Trophoblast cell (in vitro differentiated cells and primary cell): ENCODE data around the gene TUG1.
A peak's percentile ranks its signal among the peaks of the same experiment; 100 is the strongest.

Experiments
- DNase-seq, 2 donors: peaks; one replicate each; pipeline ENCODE4 v3.0.0-alpha.2; 2016
- H2AFZ ChIP-seq: 2 replicates; pipeline ENCODE4 v1.6.1; 2013; ENCODE audit warnings: low read length, moderate library complexity, mild to moderate bottlenecking; ENCODE audit not compliant: insufficient read depth, poor library complexity
- H2AK5ac ChIP-seq: 2 replicates; pipeline ENCODE4 v1.6.1; 2013; ENCODE audit warnings: mild to moderate bottlenecking, low read length
- H2BK120ac ChIP-seq: 2 replicates; pipeline ENCODE4 v1.6.1; 2013; ENCODE audit warnings: low read length, mild to moderate bottlenecking, moderate library complexity; ENCODE audit not compliant: insufficient read depth, poor library complexity
- H2BK12ac ChIP-seq: 2 replicates; pipeline ENCODE4 v1.6.1; 2013; ENCODE audit warnings: mild to moderate bottlenecking, low read length, moderate library complexity
- H2BK5ac ChIP-seq: 2 replicates; pipeline ENCODE4 v1.6.1; 2013; ENCODE audit warnings: low read length, low read depth, moderate library complexity, mild to moderate bottlenecking; ENCODE audit not compliant: poor library complexity
- H3K14ac ChIP-seq: 2 replicates; pipeline ENCODE4 v1.6.1; 2013; ENCODE audit warnings: mild to moderate bottlenecking, low read length
- H3K18ac ChIP-seq: 2 replicates; pipeline ENCODE4 v1.6.1; 2013; ENCODE audit warnings: mild to moderate bottlenecking, low read length
- H3K23ac ChIP-seq: 2 replicates; pipeline ENCODE4 v1.6.1; 2013; ENCODE audit warnings: low read length
- H3K27ac ChIP-seq: 2 replicates; pipeline ENCODE4 v1.5.1; 2013; ENCODE audit warnings: low read depth, mild to moderate bottlenecking, inconsistent platforms, low read length, moderate library complexity
- H3K27me3 ChIP-seq: 2 replicates; pipeline ENCODE4 v1.6.1; 2013; ENCODE audit warnings: inconsistent platforms, mild to moderate bottlenecking, low read length, moderate library complexity; ENCODE audit not compliant: insufficient read depth
- H3K36me3 ChIP-seq, 2 experiments: 1 replicate in 1 of 2; 2 replicates in 1 of 2; pipeline ENCODE4 v1.6.1; 2013; ENCODE audit warnings: low read length in 2 of 2, mild to moderate bottlenecking in 2 of 2, moderate library complexity in 1 of 2; ENCODE audit not compliant: insufficient read depth in 2 of 2, control insufficient read depth in 1 of 2
- H3K4ac ChIP-seq: 2 replicates; pipeline ENCODE4 v1.6.1; 2013; ENCODE audit warnings: low read depth, mild to moderate bottlenecking, low read length, moderate library complexity
- H3K4me1 ChIP-seq, 2 experiments: 1 replicate in 1 of 2; 2 replicates in 1 of 2; pipeline ENCODE4 v1.6.1; 2013; ENCODE audit warnings: low read length in 2 of 2, mild to moderate bottlenecking in 2 of 2, moderate library complexity in 1 of 2; ENCODE audit not compliant: insufficient read depth in 2 of 2, control insufficient read depth in 1 of 2
- H3K4me2 ChIP-seq: 2 replicates; pipeline ENCODE4 v1.6.1; 2013; ENCODE audit warnings: inconsistent platforms, mild to moderate bottlenecking, low read length, moderate library complexity
- H3K4me3 ChIP-seq: 2 replicates; pipeline ENCODE4 v1.5.1; 2013; ENCODE audit warnings: mild to moderate bottlenecking, low read depth, low read length, inconsistent platforms
- H3K79me1 ChIP-seq: one replicate; pipeline ENCODE4 v1.6.1; 2013; ENCODE audit warnings: low read length
- H3K79me2 ChIP-seq: 2 replicates; pipeline ENCODE4 v1.6.1; 2013; ENCODE audit warnings: low read length, mild to moderate bottlenecking; ENCODE audit not compliant: control insufficient read depth, insufficient read depth, poor library complexity
- H3K9ac ChIP-seq: 2 replicates; pipeline ENCODE4 v1.6.1; 2013; ENCODE audit warnings: mild to moderate bottlenecking, low read length
- H3K9me3 ChIP-seq: 2 replicates; pipeline ENCODE4 v1.6.1; 2013; ENCODE audit warnings: low read depth, mild to moderate bottlenecking, control low read depth, inconsistent platforms, low read length; ENCODE audit not compliant: insufficient read depth
- H4K12ac ChIP-seq: 2 replicates; pipeline ENCODE4 v1.6.1; 2013; ENCODE audit warnings: low read depth, mild to moderate bottlenecking, low read length, moderate library complexity
- H4K8ac ChIP-seq: 2 replicates; pipeline ENCODE4 v1.6.1; 2013; ENCODE audit warnings: low read depth, mild to moderate bottlenecking, low read length, moderate library complexity
- H4K91ac ChIP-seq: one replicate; pipeline ENCODE4 v1.6.1; 2013; ENCODE audit warnings: low read depth, mild to moderate bottlenecking, low read length, moderate library complexity
- WGBS: extraction: QIAGEN DNeasy Blood & Tissue Kit; methylation state at CpG from one replicate; pipeline ENCODE4 v1.1.7; 2013; ENCODE audit warnings: missing lambda C conversion rate; ENCODE audit not compliant: insufficient read length, insufficient coverage; ENCODE audit errors: extremely low coverage; 5-methylcytosine and 5-hydroxymethylcytosine counted together

TUG1 gene

GRCh38 chr22:30932661-30933060 is 36.4 kb upstream of the TUG1 start:
- Histone ChIP-seq H3K4me2 (no peak overlapping the region), H3K9ac (no peak overlapping the region), H4K91ac (no peak overlapping the region), H4K12ac (no peak overlapping the region), H3K14ac (no peak overlapping the region), H3K79me2 (no peaks in the 10 kb centered on the region), H4K8ac (no peak overlapping the region), H2AFZ (no peak overlapping the region), H3K18ac (no peak overlapping the region), H2BK5ac (no peak overlapping the region), H3K27ac (no peak overlapping the region), H2BK120ac (no peak overlapping the region), H3K4me1 (no peaks in the 10 kb centered on the region), H3K4ac (no peak overlapping the region), H3K27me3 (no peaks in the 10 kb centered on the region), H3K36me3 (peaks cover 73 to 80% of the 10 kb centered on the region in 2 experiments), H3K9me3 (no peaks in the 10 kb centered on the region), H2BK12ac (no peak overlapping the region), H3K23ac (no peak overlapping the region), H2AK5ac (no peak overlapping the region), H3K79me1 (no peaks in the 10 kb centered on the region), H3K4me3 (no peak overlapping the region)
- WGBS = no CpG with 5 or more reads among the region's 16 CpGs
- no peak for DNase-seq

DNA sequence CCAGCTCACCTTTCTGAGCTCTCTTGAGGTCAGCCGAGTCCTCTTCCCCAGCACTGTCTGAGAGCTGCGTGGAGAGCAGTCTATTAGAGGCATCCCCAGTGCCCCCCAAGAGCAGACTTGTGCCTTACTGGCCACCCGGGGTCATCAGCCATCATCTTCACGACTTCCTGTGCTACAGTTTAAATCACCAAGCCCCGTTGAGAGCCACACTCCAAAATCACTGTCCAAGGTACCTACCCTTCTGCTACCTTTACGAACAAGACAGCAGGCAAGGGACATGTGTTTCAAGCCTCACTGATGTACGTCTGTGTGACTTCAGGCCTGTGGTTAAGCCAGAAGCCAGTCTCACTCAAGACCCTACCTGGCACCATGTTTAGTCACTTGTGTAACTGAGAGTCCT is 35.6 kb upstream of the TUG1 start:
- Histone ChIP-seq H3K4me2 (no peak overlapping the region), H2AFZ (no peak overlapping the region), H3K4me1 (no peaks in the 10 kb centered on the region), H3K27me3 (no peaks in the 10 kb centered on the region), H4K8ac (no peak overlapping the region), H3K79me1 (no peaks in the 10 kb centered on the region), H2BK5ac (no peak overlapping the region), H2BK12ac (no peak overlapping the region), H3K36me3 (peaks cover 69 to 76% of the 10 kb centered on the region in 2 experiments), H3K27ac (no peak overlapping the region), H4K12ac (no peak overlapping the region), H2BK120ac (no peak overlapping the region), H3K9ac (no peak overlapping the region), H3K23ac (no peak overlapping the region), H3K9me3 (no peaks in the 10 kb centered on the region), H3K79me2 (no peaks in the 10 kb centered on the region), H3K4me3 (no peak overlapping the region), H2AK5ac (no peak overlapping the region), H4K91ac (no peak overlapping the region), H3K4ac (no peak overlapping the region), H3K14ac (no peak overlapping the region), H3K18ac (no peak overlapping the region)
- WGBS = no CpG with 5 or more reads among the region's 7 CpGs
- no peak for DNase-seq

- H3K4me1 ChIP-seq = no peaks in the 10 kb centered on the region
- H3K9ac ChIP-seq = no peak overlapping the region
- H3K4ac ChIP-seq = no peak overlapping the region
- H2AFZ ChIP-seq = no peak overlapping the region
- H2BK5ac ChIP-seq = no peak overlapping the region
- H3K27me3 ChIP-seq = no peaks in the 10 kb centered on the region
- H4K12ac ChIP-seq = no peak overlapping the region
- no peak for DNase-seq
- H3K27ac ChIP-seq = no peak overlapping the region
- WGBS = no CpG with 5 or more reads among the region's 8 CpGs
- no peak overlapping the region for H4K91ac ChIP-seq
- H2AK5ac ChIP-seq = no peak overlapping the region
- H3K36me3 ChIP-seq = peaks cover 72 to 77% of the 10 kb centered on the region in 2 experiments
- H3K23ac ChIP-seq = no peak overlapping the region
- no peaks in the 10 kb centered on the region for H3K9me3 ChIP-seq
- H3K4me3 ChIP-seq = no peak overlapping the region
- H2BK120ac ChIP-seq = no peak overlapping the region
- H3K4me2 ChIP-seq = no peak overlapping the region
- no peaks in the 10 kb centered on the region for H3K79me1 ChIP-seq
- H3K18ac ChIP-seq = no peak overlapping the region
- H2BK12ac ChIP-seq = no peak overlapping the region
- H3K14ac ChIP-seq = no peak overlapping the region
- H4K8ac ChIP-seq = no peak overlapping the region
- H3K79me2 ChIP-seq = no peaks in the 10 kb centered on the region
These were observed 35.0 kb upstream of the TUG1 start for GRCh38 chr22:30934053-30934452.

DNA sequence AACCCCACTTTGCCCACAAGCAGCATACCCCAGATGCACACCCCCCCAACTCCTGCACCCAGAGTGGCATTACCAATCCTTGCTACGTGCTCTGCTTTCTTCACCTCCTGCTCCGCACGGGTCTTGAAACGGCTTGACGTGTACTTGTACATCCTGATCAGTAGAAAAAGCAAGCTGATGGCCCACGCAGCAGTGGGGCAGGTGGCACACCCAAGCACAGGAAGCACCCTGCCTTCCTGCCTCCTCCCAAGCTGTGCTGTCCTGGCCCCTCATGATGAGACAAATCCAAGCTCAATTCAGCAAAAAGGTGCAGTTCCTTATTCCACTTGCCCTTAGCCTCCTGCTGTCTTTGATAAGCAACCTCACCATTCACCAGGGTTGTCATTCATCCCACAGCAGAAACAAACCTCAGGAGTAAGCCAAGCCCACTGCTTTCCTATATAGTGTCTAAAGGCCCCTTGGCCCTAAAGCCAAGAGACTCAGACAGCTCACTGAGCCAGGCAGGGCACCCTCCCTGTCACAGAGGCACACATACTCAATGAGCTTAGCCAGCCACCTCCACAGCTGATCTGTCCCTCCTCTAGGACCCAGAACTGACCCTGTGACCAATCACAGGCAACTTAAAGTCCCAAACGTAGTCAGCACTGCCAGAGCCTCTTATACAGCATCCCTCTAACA is 28.2 kb upstream of the TUG1 start:
- DNase-seq = no peak
- H2BK5ac ChIP-seq = no peak overlapping the region
- no peak overlapping the region for H2AK5ac ChIP-seq
- H2BK12ac ChIP-seq = no peak overlapping the region
- no peak overlapping the region for H3K4ac ChIP-seq
- no peaks in the 10 kb centered on the region for H3K4me1 ChIP-seq
- no peak overlapping the region for H3K23ac ChIP-seq
- no peak overlapping the region for H3K18ac ChIP-seq
- H3K36me3 ChIP-seq = peaks cover 74 to 81% of the 10 kb centered on the region in 2 experiments
- no peak overlapping the region for H3K4me2 ChIP-seq
- no peak overlapping the region for H4K12ac ChIP-seq
- H3K79me2 ChIP-seq = no peaks in the 10 kb centered on the region
- H2BK120ac ChIP-seq = no peak overlapping the region
- H3K27me3 ChIP-seq = no peaks in the 10 kb centered on the region
- H3K79me1 ChIP-seq = no peaks in the 10 kb centered on the region
- H4K91ac ChIP-seq = no peak overlapping the region
- no peak overlapping the region for H3K4me3 ChIP-seq
- H3K14ac ChIP-seq = no peak overlapping the region
- H2AFZ ChIP-seq = no peak overlapping the region
- H3K9ac ChIP-seq = peak overlapping the region; percentile 31
- no CpG with 5 or more reads among the region's 7 CpGs for WGBS
- no peaks in the 10 kb centered on the region for H3K9me3 ChIP-seq
- no peak overlapping the region for H4K8ac ChIP-seq
- H3K27ac ChIP-seq = no peak overlapping the region
